ENCODE data around the gene RNF212.

RNF212 gene

GRCh38 chr4:1046581-1047011 lies 66.8 kb downstream of the RNF212 start:
- peak; percentile 1 for DNase-seq

- DNase-seq: no peak
Measured at GRCh38 chr4:1045595-1046201, 67.7 kb downstream of the RNF212 start.

DNA sequence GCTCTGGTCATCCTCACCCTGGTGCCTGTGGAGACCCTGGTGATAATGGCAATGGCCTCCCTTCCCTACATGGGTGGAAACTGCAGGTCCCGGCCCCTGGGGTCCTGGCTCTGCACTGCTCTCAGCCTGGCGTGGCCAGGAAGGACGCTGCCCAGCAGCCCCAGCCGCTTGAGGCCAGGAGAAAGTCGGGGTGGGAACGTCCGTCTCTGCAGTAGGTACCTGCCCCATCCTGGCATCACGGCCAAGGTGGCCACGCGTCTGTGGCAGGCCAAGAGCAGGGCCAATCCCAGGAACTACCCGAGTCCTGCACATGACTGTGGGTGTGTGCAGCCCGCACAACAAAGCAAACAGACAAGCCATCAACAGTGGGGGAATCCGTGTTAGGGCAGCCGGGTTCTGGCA lies 68.2 kb downstream of the RNF212 start:
- no peak for DNase-seq

DNA sequence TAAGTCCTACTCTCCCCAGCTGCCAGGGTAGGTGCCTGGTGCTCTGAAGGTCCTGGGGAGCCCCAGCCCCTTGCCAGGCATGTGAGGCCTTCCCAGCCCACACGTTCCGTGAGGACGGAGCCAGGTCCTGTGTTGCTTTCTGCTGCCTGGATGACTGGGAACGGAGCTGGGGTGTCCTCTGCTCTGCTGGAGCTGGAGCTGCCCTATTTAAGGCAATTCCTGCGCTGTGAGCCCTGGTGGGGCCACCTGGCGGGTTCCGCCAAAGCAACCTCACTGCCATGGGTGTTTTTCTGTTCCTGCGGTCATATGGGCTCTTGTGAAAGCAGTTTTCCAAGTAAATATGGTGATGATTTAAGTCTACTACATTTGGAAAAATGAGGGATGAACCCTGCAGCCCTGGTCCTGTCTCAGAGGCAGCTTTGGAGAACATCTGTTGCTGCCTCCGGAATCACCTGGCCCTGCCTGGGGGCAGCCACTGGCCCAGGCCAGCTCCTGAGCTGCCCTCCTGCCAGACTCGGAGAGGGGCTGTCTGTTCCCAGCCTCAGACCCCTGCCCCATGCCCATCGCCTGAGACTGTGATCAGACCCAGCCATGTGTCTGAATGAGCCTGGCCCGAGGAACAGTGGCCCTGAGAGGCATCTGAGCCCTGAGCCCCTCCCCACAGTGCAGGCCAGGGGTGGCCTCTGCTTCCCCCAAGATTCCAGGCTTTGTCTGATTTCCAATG lies 68.7 kb downstream of the RNF212 start:
- DNase-seq: no peak

DNA sequence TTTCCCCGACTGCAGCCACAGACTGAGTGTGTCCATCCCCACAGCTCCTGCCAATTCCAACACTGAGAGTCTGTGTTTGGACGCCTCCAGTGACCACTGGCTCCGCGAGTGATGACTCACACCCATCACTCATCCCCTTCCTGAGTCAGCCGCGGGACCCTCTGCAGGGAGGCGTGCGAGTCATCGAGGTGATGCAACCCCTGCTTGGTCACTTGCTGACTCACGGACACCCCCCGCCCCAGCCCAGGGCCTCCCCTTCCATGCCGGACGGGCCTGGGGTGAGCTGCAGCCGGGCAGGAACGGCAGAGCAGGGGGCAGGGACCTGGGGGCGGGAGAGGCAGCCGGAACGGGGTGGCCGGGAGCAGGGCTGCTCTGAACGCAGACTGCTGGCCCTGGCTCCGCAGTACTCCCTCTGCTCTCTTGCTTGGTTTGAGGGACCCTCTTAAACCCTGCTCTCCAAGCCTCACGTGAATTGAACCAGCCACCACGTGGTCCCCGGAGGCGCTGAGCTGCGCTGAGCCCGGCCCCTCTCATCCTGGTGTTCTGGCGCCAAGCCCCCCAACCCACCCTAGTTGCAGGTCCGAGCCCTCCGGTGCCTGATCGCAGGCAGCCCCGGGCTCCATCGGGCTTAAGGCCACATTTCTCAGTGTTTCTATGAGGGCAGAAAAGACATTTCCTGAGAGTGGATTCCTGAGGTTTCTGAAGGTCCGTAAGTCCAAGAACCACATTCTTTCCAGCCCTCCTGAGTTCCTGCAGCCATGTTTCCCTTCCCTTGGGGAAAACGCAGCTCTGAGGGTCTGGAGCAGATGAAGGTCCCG lies 69.5 kb downstream of the RNF212 start:
- DNase-seq: peak; percentile 66

DNA sequence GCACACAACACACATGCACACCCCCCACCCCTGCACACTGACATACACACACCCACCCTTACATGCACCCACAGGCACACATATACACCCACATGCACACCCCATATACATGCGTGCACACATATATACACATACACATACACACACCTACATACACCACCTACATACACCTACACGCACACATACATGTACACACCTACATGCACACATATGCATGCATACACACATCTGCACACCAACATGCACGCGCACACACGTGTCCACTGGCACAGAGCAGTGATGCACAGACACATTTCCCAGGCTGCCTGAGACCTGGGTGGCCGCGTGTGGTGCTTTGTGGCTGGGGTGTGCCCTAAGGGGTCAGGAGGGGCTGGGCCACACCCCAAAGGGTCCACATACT lies 70.2 kb downstream of the RNF212 start:
- DNase-seq: no peak

- DNase-seq: no peak
Measured at GRCh38 chr4:1042352-1043055, 70.9 kb downstream of the RNF212 start.

DNA sequence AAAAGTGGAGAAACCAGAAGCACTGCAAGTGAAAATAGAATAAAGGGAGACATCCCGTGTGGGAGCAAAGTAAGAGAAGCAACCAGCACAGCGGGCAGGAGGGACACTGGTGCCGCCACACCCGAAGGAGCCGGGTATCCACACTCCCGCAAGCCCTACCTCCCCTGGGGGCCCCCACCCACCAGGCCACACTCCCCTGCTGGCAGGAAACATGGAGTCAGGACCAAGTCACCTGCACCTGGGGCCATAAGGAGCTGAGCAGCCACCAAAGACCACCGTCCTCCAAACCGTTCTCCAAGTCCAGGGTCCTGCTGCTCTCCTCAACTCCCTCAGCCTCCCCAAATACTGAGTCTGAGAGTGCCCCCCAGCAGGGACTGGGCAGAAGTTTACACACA lies 71.4 kb downstream of the RNF212 start:
- DNase-seq: no peak

- no peak for DNase-seq
Measured at GRCh38 chr4:1041147-1041935, 72.0 kb downstream of the RNF212 start.

- no peak for DNase-seq
Measured at GRCh38 chr4:1040344-1041146, 72.8 kb downstream of the RNF212 start.

DNA sequence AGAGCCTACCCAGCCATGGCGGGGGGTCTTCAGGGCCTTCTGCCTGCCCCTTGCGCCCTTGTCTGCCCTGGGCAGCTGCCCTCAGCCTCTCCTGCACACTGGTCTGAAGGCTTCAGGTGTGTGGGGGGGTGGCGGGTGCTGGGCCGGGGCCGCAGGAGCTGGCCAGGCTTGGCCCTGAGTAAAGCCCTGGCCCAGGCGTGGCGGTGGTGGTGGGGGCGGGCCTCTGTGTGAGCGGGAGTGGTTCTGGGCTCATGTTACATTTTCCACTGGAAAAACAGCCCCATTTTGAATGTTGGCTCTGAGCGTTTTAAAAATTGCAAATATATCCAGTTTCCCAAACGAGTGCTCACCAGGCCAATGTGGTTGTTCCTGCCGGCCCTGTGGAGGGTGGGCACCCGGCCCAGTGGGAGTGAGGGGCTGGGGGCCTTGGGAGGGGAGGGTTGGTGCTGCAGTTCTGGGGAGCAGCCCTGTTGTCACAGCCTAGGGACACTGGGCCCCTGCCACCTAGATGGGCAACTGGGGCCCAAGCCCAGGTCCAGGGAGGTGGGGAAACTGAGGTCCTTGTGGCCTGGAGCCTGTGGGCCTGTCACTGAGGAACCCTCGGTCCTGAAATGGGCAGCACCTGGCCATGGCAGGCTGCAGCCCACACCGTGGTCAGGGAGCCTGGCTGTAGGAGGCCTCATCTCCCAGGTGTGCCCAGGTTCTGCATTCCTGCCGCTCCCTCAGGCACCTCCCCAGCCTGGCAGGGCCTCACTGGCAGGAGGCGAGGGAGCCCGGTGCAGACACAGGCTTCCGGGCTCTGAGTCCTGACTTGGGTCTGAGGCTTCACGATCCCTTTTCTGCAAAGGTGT lies 73.6 kb downstream of the RNF212 start:
- DNase-seq: no peak

DNA sequence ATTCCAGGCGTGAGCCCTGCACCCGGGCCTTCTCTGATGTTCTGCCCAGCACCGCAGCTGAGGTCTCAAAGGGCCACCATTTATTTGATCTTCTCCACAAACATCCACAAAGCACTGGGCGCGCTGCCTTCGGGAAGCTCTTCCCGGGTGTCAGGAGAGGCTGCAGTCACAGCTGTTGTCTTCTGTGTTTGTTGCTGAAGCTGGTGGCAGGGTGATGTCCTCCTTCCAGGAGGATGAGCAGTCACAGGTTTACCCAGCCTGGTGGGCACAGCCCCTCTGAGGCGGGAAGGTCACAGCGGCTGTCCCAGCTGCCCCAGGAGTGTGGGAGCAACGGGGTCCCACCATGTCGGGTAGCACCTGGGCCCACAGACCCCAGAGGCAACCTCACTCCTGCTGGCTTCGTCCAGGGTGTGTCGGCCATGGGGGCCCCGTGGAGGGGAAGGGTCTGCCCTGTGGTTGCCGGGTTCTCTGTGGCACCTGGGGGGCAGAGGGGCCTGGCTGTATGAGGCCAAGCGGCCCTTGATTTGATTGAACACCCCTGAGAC lies 74.3 kb downstream of the RNF212 start:
- no peak for DNase-seq

GRCh38 chr4:1036976-1037810 lies 76.2 kb downstream of the RNF212 start:
- no peak for DNase-seq

DNA sequence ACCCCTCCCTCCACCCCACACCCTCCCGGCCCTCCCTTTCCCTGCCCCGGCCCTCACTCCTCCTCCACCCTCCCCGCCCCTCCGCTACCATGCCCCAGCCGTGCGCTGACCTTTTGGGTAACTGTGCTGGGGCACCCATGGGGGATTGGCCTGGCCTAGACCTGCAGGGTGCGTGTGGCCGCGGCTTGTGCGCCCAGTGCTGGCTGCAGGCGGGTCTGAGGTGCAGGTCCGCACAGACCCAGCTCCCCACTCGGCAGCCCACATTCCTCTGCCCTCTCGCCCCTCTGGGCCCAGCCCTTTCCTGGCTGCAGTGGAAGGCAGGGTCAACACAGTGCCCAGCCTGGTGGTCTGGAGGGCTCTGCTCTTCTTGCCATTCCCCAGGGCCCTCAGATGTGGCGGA lies 77.3 kb downstream of the RNF212 start:
- DNase-seq: no peak

DNA sequence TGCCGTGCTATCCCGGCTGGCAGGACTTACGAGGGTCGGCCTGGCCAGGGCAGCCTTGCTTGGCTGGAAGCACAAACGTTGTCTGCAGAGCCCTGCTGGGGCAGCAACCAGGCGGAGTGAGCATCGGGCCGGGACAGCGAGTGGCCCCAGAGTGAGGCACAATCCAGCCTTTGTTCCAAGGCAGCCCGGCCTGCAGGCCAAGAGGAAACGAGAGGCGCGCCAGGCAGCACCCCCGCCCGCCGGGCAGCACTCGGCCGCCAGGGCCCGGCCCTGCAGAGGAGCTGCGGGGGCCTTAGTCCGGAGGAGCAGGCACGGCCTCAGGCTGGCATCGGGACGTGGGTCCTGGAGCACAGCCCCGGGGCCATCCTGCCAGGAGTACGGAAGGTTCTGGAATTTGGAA lies 77.9 kb downstream of the RNF212 start:
- no peak for DNase-seq

DNA sequence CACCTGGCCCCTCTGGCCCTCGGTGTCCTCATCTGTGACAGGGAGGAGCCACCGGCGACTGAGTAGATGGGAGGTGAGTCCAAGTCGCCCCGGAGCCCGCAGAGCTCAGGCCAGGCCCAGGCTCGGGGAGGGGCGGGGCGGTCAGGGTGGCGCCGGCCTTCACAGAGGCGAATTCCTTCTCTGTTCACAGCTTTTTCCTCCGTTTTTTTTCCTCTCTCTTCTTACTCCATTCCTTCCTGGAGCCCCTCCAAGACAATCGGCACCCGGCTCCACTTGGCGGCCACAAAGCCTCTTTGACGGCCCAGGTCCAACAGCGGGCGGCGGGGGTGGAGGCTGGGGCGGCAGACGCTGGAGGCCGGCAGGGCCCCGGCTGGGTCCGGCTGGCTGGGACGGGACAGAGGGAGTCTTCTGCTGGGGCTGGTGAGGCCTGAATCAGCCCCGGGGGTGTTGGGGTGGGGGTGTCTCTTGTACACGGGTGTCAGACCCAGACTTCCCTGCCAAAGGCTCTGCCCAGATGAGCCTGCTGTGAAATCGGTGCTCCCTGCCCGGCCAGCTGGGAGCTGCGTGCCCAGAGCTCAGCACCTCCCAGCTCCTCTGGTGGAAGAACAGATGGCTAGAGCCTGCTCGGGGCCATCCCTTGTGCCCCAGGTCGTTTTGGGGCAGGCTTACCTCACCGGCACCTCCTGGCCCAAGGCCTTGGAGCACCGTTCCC lies 79.4 kb downstream of the RNF212 start:
- no peak for DNase-seq

DNA sequence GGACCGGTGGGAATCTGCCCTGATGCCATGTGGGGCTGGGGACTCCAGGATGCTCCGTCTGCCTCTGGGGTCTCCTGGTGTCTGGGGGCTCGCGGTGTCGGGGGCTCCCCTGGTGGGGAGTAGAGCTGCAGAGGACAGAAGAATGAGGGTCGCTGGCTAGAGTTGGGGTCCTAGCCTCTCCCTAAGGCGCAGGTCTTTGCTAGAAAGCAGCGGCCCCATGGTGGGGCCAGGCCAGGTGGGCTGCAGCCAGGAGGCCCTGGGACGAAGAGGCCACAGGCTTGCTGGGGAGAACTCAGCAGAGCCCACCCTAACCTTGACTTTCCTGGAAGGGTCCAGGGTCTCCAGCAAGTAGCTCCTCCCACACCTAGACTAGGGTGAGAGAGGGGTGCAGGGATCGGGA lies 80.5 kb downstream of the RNF212 start:
- no peak for DNase-seq

GRCh38 chr4:1031956-1032795 lies 81.2 kb downstream of the RNF212 start:
- DNase-seq: no peak
